GM12875 (cell line): ENCODE measurements around the gene FGF23.

Experiments
- H3K4me3 ChIP-seq: one replicate; pipeline ENCODE4 v1.5.1; 2011; ENCODE audit warnings: low read depth, low read length, control low read depth
- TF ChIP-seq, protein P1 (sequence below): IDR thresholded peaks from 2 replicates; pipeline ENCODE4 v1.5.1; 2011; ENCODE audit warnings: low read depth, mild to moderate bottlenecking, control low read depth, inconsistent platforms, low read length, moderate library complexity, borderline replicate concordance; ENCODE audit not compliant: insufficient read depth

Gene FGF23

DNA sequence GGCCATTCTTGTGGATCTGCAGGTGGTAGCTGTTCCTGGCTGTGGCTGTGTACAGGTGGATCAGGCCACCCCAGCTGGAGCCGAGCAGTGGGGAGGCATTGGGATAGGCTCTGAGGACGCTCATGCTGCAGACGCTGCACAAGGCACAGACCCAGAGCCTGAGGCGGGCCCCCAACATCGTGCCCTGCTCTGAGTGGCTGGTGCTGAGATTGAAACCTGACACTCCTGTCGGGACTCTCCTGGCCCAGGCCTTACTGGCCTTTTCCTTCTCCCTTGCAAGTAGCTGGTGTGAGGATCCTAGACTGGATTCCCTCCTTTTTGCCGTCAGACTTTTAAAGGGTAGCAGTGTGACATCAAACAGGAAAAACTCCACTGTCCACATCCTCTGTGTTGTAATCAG is at the start of gene FGF23:
Gene FGF23 (minus strand): TSS at position 308 of the 400 bp plus-strand sequence. CDS start 130 bp downstream, at position 178.
- H3K4me3 ChIP-seq = no peak within 1 kb of the TSS

DNA sequence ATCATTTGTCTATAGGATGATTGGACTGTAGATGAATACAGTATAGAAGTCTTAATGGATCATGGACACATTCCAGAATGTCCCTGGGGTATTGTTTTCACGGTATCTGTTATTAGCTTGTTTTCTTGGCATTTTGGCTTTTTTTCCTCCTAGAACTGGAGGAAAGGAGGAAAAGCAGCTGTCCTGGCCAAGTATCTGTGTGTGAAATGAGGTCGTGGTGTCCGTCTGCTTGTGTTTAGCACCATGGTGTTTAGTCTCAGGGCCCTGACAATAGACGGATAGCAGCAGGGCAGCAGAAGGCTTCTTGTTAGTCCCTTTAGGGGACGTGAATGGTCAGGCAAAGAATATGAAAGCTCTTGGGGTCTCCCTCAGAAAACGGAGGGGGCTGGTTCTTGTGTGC is 44.9 kb upstream of the FGF23 start:
- H3K4me3 ChIP-seq = no peak overlapping the region
- TF ChIP-seq, protein P1, sequence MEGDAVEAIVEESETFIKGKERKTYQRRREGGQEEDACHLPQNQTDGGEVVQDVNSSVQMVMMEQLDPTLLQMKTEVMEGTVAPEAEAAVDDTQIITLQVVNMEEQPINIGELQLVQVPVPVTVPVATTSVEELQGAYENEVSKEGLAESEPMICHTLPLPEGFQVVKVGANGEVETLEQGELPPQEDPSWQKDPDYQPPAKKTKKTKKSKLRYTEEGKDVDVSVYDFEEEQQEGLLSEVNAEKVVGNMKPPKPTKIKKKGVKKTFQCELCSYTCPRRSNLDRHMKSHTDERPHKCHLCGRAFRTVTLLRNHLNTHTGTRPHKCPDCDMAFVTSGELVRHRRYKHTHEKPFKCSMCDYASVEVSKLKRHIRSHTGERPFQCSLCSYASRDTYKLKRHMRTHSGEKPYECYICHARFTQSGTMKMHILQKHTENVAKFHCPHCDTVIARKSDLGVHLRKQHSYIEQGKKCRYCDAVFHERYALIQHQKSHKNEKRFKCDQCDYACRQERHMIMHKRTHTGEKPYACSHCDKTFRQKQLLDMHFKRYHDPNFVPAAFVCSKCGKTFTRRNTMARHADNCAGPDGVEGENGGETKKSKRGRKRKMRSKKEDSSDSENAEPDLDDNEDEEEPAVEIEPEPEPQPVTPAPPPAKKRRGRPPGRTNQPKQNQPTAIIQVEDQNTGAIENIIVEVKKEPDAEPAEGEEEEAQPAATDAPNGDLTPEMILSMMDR = no peak

More for the DNA sequence above, at the start of gene FGF23:
- TF ChIP-seq, protein P1 = no peak

- TF ChIP-seq, protein P1 = no peak
Observed at GRCh38 chr12:4423528-4424195, 44.1 kb upstream of the FGF23 start.

DNA sequence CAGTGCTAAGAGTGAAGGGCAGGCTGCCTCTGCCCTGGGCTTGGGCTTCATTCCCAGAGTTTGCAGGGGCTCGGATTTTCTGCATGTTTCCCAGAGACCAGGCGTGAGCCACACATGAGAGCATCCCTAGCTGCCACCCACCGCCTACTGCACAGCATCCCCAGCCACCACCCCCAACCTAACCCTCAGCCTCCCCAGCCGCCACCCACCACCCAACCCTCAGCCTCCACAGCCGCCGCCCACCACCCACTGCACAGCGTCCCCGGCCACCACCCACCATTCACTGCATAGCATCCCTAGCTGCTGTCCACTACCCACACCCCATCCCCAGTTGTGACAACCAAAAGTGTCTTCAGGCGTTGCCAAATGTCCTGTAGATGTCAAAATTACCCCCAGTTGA is 43.5 kb upstream of the FGF23 start:
- no peak overlapping the region for H3K4me3 ChIP-seq
- TF ChIP-seq, protein P1 = no peak

More at GRCh38 chr12:4423528-4424195, 44.1 kb upstream of the FGF23 start:
- no peak overlapping the region for H3K4me3 ChIP-seq

- TF ChIP-seq, protein P1 = 0 out of 2 replicates have a peak, but pooled peaks have one; percentile 47
- H3K4me3 ChIP-seq = no peak overlapping the region
Observed at GRCh38 chr12:4421590-4422031, 42.1 kb upstream of the FGF23 start.

GRCh38 chr12:4420138-4420670 is 40.7 kb upstream of the FGF23 start:
- TF ChIP-seq, protein P1 = no peak

DNA sequence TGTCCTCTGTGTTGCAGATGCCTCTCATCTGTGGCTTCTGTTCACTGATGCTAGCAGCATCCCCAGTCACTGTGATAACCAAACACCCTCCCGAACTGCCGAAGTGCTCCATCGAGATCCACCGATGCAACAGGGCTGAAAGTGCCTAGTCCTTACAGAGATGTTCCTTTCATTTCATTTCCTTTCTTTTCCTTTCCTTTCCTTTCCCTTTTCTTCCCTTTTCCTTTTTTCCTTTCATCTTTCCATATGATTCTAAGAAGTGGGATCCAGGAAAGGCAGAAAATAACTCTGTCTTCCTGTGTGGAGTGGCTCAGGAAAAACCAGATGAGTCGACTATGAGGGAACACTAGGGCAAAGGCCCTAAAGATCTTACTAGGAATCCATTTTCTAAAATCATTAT is 39.4 kb upstream of the FGF23 start:
- TF ChIP-seq, protein P1 = no peak
- no peak overlapping the region for H3K4me3 ChIP-seq

More at GRCh38 chr12:4420138-4420670, 40.7 kb upstream of the FGF23 start:
- no peak overlapping the region for H3K4me3 ChIP-seq
